Upper lobe of right lung (tissue), 1 donor: ENCODE measurements around the gene NUP214. TPM values are rescaled to one million over a fixed set of nuclear protein-coding genes. Genes with fewer than 3 reads are reported as not detected.

Experiments used
- ATAC-seq: fragments of 200-7000 bp; cut with Tn5 transposase; one replicate; pipeline ENCODE4 v1.9.1; 2020; ENCODE audit warnings: mild to moderate bottlenecking, moderate library complexity
- DNase-seq: peaks from one replicate; pipeline ENCODE4 v3.0.0-alpha.2; 2020
- H3K27ac ChIP-seq: fragments of 200-600 bp; one replicate; pipeline ENCODE4 v1.8.0; 2022
- H3K27me3 ChIP-seq: fragments of 200-600 bp; one replicate; pipeline ENCODE4 v1.8.0; 2022; ENCODE audit warnings: mild to moderate bottlenecking
- H3K36me3 ChIP-seq: fragments of 200-600 bp; one replicate; pipeline ENCODE4 v1.8.0; 2022
- H3K4me1 ChIP-seq: fragments of 200-600 bp; one replicate; pipeline ENCODE4 v1.8.0; 2022
- H3K4me3 ChIP-seq: fragments of 200-600 bp; one replicate; pipeline ENCODE4 v1.8.0; 2022; ENCODE audit warnings: mild to moderate bottlenecking
- H3K9me3 ChIP-seq: fragments of 200-600 bp; one replicate; pipeline ENCODE4 v1.8.0; 2022
- CTCF ChIP-seq: fragments of 200-600 bp; IDR thresholded peaks from one replicate; pipeline ENCODE4 v1.8.0; 2022; ENCODE audit warnings: antibody characterized with exemption
- intact Hi-C: fragments of 100-400 bp; cut with DNase I; formaldehyde crosslinking; loops from one replicate; pipeline ENCODE4 v1.11.0; 2022
- total RNA-seq: library from RNA; stranded (reverse); fragmentation: NEBNext Ultra II Directional; extraction: Animal tissue kit (Norgen Biotek cat#: 25700); gene quantifications from one replicate; pipeline ENCODE4 v1.2.1, GENCODE V29; 2021
- donor health status: DM: no; HTN: yes; CAD: no; lungs with severe emphysema.

The NUP214 gene
- total RNA-seq, 1 donor from 2014 or later, result 52.2 TPM

- H3K4me3 ChIP-seq, result no peak overlapping the region
- intact Hi-C loops, result no loop called here
- no peaks in the 10 kb centered on the region for H3K9me3 ChIP-seq
- DNase-seq, result no peak
- no peaks in the 10 kb centered on the region for H3K36me3 ChIP-seq
- no peak for ATAC-seq
- H3K4me1 ChIP-seq, result no peaks in the 10 kb centered on the region
- no peaks in the 10 kb centered on the region for H3K27me3 ChIP-seq
- H3K27ac ChIP-seq, result no peak overlapping the region
- no peak for TF ChIP-seq CTCF
Observed at GRCh38 chr9:131082774-131083512, 42.4 kb upstream of the NUP214 start.

- Histone ChIP-seq H3K9me3 (no peaks in the 10 kb centered on the region), H3K36me3 (no peaks in the 10 kb centered on the region), H3K27me3 (no peaks in the 10 kb centered on the region), H3K27ac (no peak overlapping the region), H3K4me3 (no peak overlapping the region), H3K4me1 (no peaks in the 10 kb centered on the region)
- intact Hi-C loops, result no loop called here
- DNase-seq (no peak), ATAC-seq (no peak)
- no peak for TF ChIP-seq CTCF
Observed at GRCh38 chr9:131084661-131085369, 40.6 kb upstream of the NUP214 start.

- DNase-seq (no peak), ATAC-seq (no peak)
- no peak overlapping the region for H3K4me3 ChIP-seq
- no peaks in the 10 kb centered on the region for H3K4me1 ChIP-seq
- no peaks in the 10 kb centered on the region for H3K9me3 ChIP-seq
- no peak overlapping the region for H3K27ac ChIP-seq
- H3K27me3 ChIP-seq, result no peaks in the 10 kb centered on the region
- no peaks in the 10 kb centered on the region for H3K36me3 ChIP-seq
- no peak for TF ChIP-seq CTCF
- intact Hi-C loops, result no loop called here
Observed at GRCh38 chr9:131085370-131086122, 39.8 kb upstream of the NUP214 start.

- H3K27ac ChIP-seq, result no peak overlapping the region
- ATAC-seq (no peak), DNase-seq (no peak)
- TF ChIP-seq CTCF, result no peak
- H3K4me1 ChIP-seq, result no peaks in the 10 kb centered on the region
- H3K27me3 ChIP-seq, result no peaks in the 10 kb centered on the region
- H3K9me3 ChIP-seq, result no peaks in the 10 kb centered on the region
- H3K36me3 ChIP-seq, result no peaks in the 10 kb centered on the region
- H3K4me3 ChIP-seq, result no peak overlapping the region
- intact Hi-C loops, result no loop called here
Observed at GRCh38 chr9:131087354-131087893, 38.0 kb upstream of the NUP214 start.

GRCh38 chr9:131090025-131090787, 35.2 kb upstream of the NUP214 start:
- Histone ChIP-seq H3K9me3 (no peaks in the 10 kb centered on the region), H3K27ac (no peak overlapping the region), H3K4me1 (no peaks in the 10 kb centered on the region), H3K36me3 (no peaks in the 10 kb centered on the region), H3K27me3 (peaks cover 16% of the 10 kb centered on the region), H3K4me3 (no peak overlapping the region)
- TF ChIP-seq CTCF, result no peak
- DNase-seq (no peak), ATAC-seq (no peak)
- intact Hi-C loops, result no loop called here
